Smooth muscle cell (in vitro differentiated cells): ENCODE results near the gene MYO3B. TPM values are rescaled to one million over a fixed set of nuclear protein-coding genes. Genes with fewer than 3 reads are reported as not detected.

Source experiments
- DNase-seq: peaks from one replicate; lab custom pipeline; 2025; ENCODE audit not compliant: unreplicated experiment; lab: John Stamatoyannopoulos, UW
- H2AFZ ChIP-seq: fragments of 200-600 bp; sonication (generic); 2 replicates; pipeline ENCODE4 v1.6.0; 2016; ENCODE audit warnings: antibody characterized with exemption, low read depth, mild to moderate bottlenecking
- H3F3A ChIP-seq: fragments of 200-600 bp; sonication (generic); 2 replicates; pipeline ENCODE4 v1.6.0; 2017; ENCODE audit warnings: antibody characterized with exemption, low read depth
- H3K27ac ChIP-seq: fragments of 200-600 bp; sonication (generic); 2 replicates; pipeline ENCODE4 v1.5.1; 2016; ENCODE audit warnings: low read depth, mild to moderate bottlenecking
- H3K27me3 ChIP-seq: fragments of 200-600 bp; sonication (generic); 2 replicates; pipeline ENCODE4 v1.6.1; 2016; ENCODE audit warnings: low read depth, mild to moderate bottlenecking
- H3K36me3 ChIP-seq: fragments of 200-600 bp; sonication (generic); 2 replicates; pipeline ENCODE4 v1.5.1; 2016; ENCODE audit warnings: low read depth
- H3K4me1 ChIP-seq: fragments of 200-600 bp; sonication (generic); 2 replicates; pipeline ENCODE4 v1.5.1; 2016; ENCODE audit warnings: low read depth
- H3K4me2 ChIP-seq: fragments of 200-600 bp; sonication (generic); 2 replicates; pipeline ENCODE4 v1.6.0; 2016; ENCODE audit warnings: mild to moderate bottlenecking
- H3K4me3 ChIP-seq: fragments of 200-600 bp; sonication (generic); 2 replicates; pipeline ENCODE4 v1.5.1; 2016; ENCODE audit warnings: mild to moderate bottlenecking
- H3K79me2 ChIP-seq: fragments of 200-600 bp; sonication (generic); 2 replicates; pipeline ENCODE4 v1.6.0; 2016; ENCODE audit warnings: low read depth, mild to moderate bottlenecking
- H3K9ac ChIP-seq: fragments of 200-600 bp; sonication (generic); 2 replicates; pipeline ENCODE4 v1.6.0; 2016; ENCODE audit warnings: low read depth
- H3K9me3 ChIP-seq: fragments of 200-600 bp; sonication (generic); replicated peaks from 2 replicates; pipeline ENCODE4 v1.5.1; 2016; ENCODE audit warnings: low read depth
- H4K20me1 ChIP-seq: fragments of 200-600 bp; sonication (generic); 2 replicates; pipeline ENCODE4 v1.6.0; 2016; ENCODE audit warnings: low read depth
- whole genome bisulfite sequencing: methylation state at CpG from one replicate; pipeline ENCODE4 v1.1.7; 2016; ENCODE audit warnings: low lambda C conversion rate; 5-methylcytosine and 5-hydroxymethylcytosine counted together
- polyA plus RNA-seq: library from polyadenylated mRNA; unstranded; fragments of >200 nt; fragmentation: Nextera tagmentation; extraction: Ambion mirVana; gene quantifications from 2 replicates; pipeline ENCODE4 v1.2.1, GENCODE V29; 2016
- total RNA-seq: library from RNA; depleted of rRNA; stranded (reverse); fragments of >200 nt; gene quantifications from 2 replicates; pipeline ENCODE4 v1.2.3, GENCODE V29; 2014
- TF ChIP-seq, protein P1 (sequence below): fragments of 200-600 bp; sonication (generic); IDR thresholded peaks from 2 replicates; pipeline ENCODE4 v1.5.1; 2017; ENCODE audit warnings: borderline replicate concordance, mild to moderate bottlenecking, antibody characterized with exemption; ENCODE audit not compliant: insufficient read depth, poor library complexity, severe bottlenecking

MYO3B gene
- total and polyA plus RNA-seq, 2 experiments from 2014 or later = 0.47 to 3.1 TPM

DNA sequence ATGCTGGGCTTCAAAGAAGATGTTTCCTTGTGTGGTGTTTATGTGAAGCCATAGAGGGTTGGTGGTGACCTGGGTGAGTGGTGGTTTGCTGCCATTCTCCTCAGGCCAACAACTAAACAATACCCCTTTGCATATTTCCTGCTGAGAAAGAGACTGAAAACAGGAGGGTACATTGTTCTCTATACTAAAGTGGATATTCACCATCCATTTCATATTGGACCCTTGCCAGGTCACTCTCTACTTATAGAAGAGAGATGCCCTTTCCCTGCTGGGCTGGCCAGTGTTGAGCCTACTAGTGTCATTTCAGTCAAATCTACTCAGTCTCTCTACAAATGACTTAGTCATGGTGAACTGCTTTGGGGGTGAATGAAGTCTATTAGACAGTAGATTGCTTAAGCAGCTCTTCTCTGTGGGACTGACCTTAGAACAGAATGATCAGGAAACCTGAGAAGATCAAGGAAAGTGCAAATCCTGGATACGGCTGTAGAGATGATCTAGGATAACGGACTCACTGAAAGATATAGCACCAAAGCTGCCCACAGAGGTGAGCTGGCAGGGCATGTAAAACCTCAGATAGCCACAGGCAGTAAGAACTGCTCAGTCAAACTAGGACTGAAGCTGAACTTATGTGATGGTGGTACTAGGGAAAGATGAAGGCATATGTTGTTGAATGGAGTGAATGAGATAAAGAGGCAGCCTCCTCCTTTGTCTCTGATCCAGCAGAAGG is 154.9 kb downstream of the MYO3B start:
- no peaks in the 10 kb centered on the region for H3K4me1 ChIP-seq
- no peaks in the 10 kb centered on the region for H3K36me3 ChIP-seq
- no peak overlapping the region for H3K4me3 ChIP-seq
- no peaks in the 10 kb centered on the region for H3K27me3 ChIP-seq
- no peak overlapping the region for H3K9ac ChIP-seq
- no peaks in the 10 kb centered on the region for H3K79me2 ChIP-seq
- no peak overlapping the region for H3K4me2 ChIP-seq
- H3F3A ChIP-seq = no peaks in the 10 kb centered on the region
- H3K9me3 ChIP-seq = no peaks in the 10 kb centered on the region
- TF ChIP-seq, protein P1, sequence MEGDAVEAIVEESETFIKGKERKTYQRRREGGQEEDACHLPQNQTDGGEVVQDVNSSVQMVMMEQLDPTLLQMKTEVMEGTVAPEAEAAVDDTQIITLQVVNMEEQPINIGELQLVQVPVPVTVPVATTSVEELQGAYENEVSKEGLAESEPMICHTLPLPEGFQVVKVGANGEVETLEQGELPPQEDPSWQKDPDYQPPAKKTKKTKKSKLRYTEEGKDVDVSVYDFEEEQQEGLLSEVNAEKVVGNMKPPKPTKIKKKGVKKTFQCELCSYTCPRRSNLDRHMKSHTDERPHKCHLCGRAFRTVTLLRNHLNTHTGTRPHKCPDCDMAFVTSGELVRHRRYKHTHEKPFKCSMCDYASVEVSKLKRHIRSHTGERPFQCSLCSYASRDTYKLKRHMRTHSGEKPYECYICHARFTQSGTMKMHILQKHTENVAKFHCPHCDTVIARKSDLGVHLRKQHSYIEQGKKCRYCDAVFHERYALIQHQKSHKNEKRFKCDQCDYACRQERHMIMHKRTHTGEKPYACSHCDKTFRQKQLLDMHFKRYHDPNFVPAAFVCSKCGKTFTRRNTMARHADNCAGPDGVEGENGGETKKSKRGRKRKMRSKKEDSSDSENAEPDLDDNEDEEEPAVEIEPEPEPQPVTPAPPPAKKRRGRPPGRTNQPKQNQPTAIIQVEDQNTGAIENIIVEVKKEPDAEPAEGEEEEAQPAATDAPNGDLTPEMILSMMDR = no peak
- no peak overlapping the region for H2AFZ ChIP-seq
- no peaks in the 10 kb centered on the region for H4K20me1 ChIP-seq
- WGBS = 84% methylated on average over 2 of the region's 2 CpGs
- H3K27ac ChIP-seq = no peak overlapping the region
- DNase-seq = no peak

DNA sequence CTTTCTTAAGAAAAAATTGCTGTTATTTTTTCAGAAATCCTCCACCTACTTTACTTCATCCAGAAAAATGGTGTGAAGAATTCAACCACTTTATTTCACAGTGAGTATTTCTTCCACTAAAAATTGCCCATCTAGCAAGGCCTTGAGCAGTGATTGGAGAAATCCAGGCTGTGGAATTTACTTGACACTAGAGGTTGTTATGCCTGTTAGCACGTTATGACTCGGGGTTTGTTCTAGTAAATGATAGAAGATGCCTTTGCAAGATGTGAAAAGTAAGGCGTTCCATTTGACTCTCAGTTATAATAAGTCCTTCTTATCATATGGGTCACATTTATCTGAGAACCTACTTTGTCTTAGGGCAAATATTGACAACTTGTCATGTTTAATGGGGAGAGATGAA is 157.4 kb downstream of the MYO3B start:
- Histone ChIP-seq H2AFZ (no peak overlapping the region), H3K27me3 (no peaks in the 10 kb centered on the region), H3K9me3 (no peaks in the 10 kb centered on the region), H3K4me1 (peaks cover 12% of the 10 kb centered on the region), H3K4me2 (no peak overlapping the region), H3K9ac (no peak overlapping the region), H3K4me3 (no peak overlapping the region), H4K20me1 (no peaks in the 10 kb centered on the region), H3F3A (no peaks in the 10 kb centered on the region), H3K36me3 (no peaks in the 10 kb centered on the region), H3K79me2 (no peaks in the 10 kb centered on the region), H3K27ac (no peak overlapping the region)
- WGBS = 52% methylated on average over 3 of the region's 3 CpGs
- no peak for DNase-seq
- TF ChIP-seq, protein P1 = no peak

DNA sequence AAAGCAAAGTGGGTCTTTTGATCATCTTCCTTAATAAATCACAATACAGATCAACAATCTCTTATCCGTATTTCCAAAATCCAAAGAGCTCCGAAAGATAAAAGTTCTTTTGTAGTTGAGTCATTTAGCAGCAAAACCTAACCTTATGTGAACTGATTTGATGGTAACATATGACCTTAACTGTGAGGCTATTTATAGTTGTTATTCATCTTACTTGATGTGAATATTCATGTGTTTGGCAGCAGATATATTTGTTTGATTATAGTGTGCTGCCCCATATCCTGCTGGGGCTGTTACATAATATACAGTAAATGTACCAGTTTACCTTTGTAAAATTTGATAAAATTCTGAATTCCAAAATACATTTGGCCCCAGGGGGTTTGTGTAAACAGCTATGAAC is 158.5 kb downstream of the MYO3B start:
- H3K4me2 ChIP-seq = no peak overlapping the region
- 98% methylated on average over 2 of the region's 2 CpGs for WGBS
- DNase-seq = no peak
- H4K20me1 ChIP-seq = no peaks in the 10 kb centered on the region
- TF ChIP-seq, protein P1 = no peak
- H3F3A ChIP-seq = no peaks in the 10 kb centered on the region
- H3K9ac ChIP-seq = no peak overlapping the region
- no peaks in the 10 kb centered on the region for H3K79me2 ChIP-seq
- no peak overlapping the region for H3K4me3 ChIP-seq
- no peak overlapping the region for H2AFZ ChIP-seq
- H3K4me1 ChIP-seq = peaks cover 13% of the 10 kb centered on the region
- no peaks in the 10 kb centered on the region for H3K36me3 ChIP-seq
- H3K27me3 ChIP-seq = no peaks in the 10 kb centered on the region
- H3K9me3 ChIP-seq = no peaks in the 10 kb centered on the region
- H3K27ac ChIP-seq = no peak overlapping the region

DNA sequence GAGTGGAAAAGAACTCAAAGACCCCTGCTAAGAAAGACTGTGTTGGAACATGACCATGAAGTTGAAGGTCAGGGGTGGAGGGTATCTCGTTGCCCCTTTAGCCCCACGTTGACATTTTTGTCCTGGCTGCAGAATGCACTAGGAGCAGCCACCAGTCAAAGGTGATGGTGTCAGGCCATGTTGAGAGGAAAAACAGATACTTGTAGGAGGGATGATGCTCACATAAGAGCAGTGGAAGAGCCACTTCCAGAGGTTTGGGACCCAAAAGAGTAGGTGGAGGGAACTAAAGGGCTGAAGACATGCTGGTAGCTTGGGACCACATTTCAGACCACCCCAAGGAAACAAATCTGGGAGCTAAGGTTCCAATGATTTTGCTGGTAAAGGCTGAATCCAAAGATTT is 159.0 kb downstream of the MYO3B start:
- H2AFZ ChIP-seq = no peak overlapping the region
- H3K4me3 ChIP-seq = no peak overlapping the region
- H3F3A ChIP-seq = no peaks in the 10 kb centered on the region
- no peaks in the 10 kb centered on the region for H3K27me3 ChIP-seq
- 79% methylated on average over 2 of the region's 2 CpGs for WGBS
- H3K27ac ChIP-seq = no peak overlapping the region
- peaks cover 13% of the 10 kb centered on the region for H3K4me1 ChIP-seq
- H3K9ac ChIP-seq = no peak overlapping the region
- H3K79me2 ChIP-seq = no peaks in the 10 kb centered on the region
- TF ChIP-seq, protein P1 = no peak
- no peaks in the 10 kb centered on the region for H3K36me3 ChIP-seq
- H3K4me2 ChIP-seq = no peak overlapping the region
- H3K9me3 ChIP-seq = no peaks in the 10 kb centered on the region
- DNase-seq = no peak
- no peaks in the 10 kb centered on the region for H4K20me1 ChIP-seq
